ENCODE results near the gene TECPR1. TPM values are rescaled to one million over a fixed set of nuclear protein-coding genes. Genes with fewer than 3 reads are reported as not detected.

TECPR1 gene
- total RNA-seq, 1 donor from 2014 or later = 45.4 TPM

DNA sequence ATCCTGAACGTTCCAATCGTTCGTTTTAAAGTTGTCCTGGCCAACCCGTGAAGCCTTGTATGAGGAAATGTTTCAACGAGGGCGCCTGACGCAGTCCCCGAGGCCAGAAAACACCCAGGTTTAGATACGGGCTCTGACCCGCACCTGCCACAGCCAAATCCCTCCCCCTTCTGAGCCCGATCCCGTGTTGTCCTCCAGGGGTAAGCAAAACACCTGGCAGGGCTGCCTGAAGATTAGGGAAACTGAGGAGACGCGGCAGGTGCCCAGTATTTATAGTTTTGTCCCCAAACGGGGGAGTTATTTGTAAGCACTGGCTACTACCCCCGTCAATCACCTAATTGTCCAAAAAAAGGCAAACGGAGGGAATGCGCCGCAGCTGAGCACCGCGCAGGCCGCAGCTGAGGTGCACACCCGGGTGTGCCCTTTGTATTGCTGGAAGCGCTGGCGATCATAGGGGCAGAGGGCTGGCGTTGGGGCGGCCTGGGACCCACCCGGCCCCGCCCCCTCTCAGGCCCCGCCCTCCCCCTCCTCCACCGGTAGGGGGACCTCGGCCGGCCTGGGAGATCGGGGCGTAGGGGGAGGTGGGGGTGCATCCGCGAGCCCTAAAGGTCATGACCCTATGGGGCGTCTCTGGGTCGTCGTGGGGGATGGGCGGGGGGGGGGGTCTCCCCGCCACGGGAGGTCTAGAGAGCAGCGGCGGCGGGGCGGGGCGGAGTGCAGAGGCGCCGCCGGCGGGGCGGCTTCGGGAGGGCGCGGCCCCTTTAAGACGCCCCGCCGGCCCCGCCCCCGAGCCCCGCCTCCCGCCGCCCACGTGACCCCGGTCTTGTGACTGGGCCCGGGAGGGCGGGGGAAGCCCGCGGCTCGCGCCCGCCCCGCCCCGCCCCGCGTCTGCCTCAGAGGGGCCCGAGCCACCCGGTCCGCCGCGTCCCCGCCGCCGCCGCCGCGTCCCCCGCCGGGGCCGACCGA is 29.0 kb upstream of the TECPR1 start, which contains the start of gene BRI3:
TSS of gene BRI3 (plus strand) at position 896 of the 966 bp plus-strand sequence. CDS start 110 bp downstream, outside the sequence.
- Mint-ChIP-seq H3K9me3 (no peaks in the 10 kb centered on the region), H3K4me1 (ENCODE audit: low read depth) (peaks cover 13% of the 10 kb centered on the region), H3K36me3 (ENCODE audit: low read depth) (peaks cover 16% of the 10 kb centered on the region), H3K27ac (peak within 1 kb of the TSS; percentile 80), H3K4me3 (ENCODE audit: low read depth) (peak within 1 kb of the TSS; percentile 86), H3K27me3 (ENCODE audit: low read depth) (no peaks in the 10 kb centered on the region)
- intact Hi-C loops (cut with micrococcal nuclease) = loop anchor here (1.0 to 10.0 kb wide), 3 partner anchors 30 to 176 kb away; partner anchors contain the start of genes BAIAP2L1 and LMTK2
- peak; percentile 76 for DNase-seq (ENCODE audit: low spot score)

DNA sequence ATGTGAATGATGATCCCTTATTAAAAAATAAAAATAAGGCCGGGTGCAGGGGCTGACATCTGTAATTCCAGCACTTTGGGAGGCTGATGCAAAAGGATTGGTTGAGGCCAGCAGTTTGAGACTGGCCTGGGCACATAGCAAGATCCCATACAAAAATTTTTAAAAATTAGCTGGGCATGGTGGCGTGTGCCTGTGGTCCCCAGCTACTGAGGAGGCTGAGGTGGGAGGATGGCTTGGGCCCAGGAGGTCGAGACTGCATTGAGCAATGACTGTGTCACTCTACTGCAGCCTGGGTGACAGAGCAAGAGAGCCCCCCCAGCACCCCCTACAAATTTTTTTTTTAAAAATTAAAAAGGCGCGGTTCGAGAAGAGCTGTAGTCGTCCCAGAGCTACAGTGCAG is 28.3 kb upstream of the TECPR1 start:
- DNase-seq (ENCODE audit: low spot score) = no peak
- H3K36me3 Mint-ChIP-seq (ENCODE audit: low read depth) = peaks cover 16% of the 10 kb centered on the region
- intact Hi-C loops (cut with micrococcal nuclease) = loop anchor here (5.0 to 10.0 kb wide), 2 partner anchors 122 to 175 kb away; partner anchors contain the start of genes BAIAP2L1 and LMTK2
- H3K27ac Mint-ChIP-seq = peak overlapping the region; percentile 80
- peaks cover 13% of the 10 kb centered on the region for H3K4me1 Mint-ChIP-seq (ENCODE audit: low read depth)
- H3K4me3 Mint-ChIP-seq (ENCODE audit: low read depth) = peak overlapping the region; percentile 78
- H3K27me3 Mint-ChIP-seq (ENCODE audit: low read depth) = no peaks in the 10 kb centered on the region
- H3K9me3 Mint-ChIP-seq = no peaks in the 10 kb centered on the region

GRCh38 chr7:98278936-98279335 is 26.9 kb upstream of the TECPR1 start:
- H3K4me1 Mint-ChIP-seq (ENCODE audit: low read depth) = peaks cover 10% of the 10 kb centered on the region
- no peak overlapping the region for H3K27ac Mint-ChIP-seq
- intact Hi-C loops (cut with micrococcal nuclease) = no loop called here
- H3K36me3 Mint-ChIP-seq (ENCODE audit: low read depth) = peaks cover 9% of the 10 kb centered on the region
- DNase-seq (ENCODE audit: low spot score) = no peak
- no peak overlapping the region for H3K4me3 Mint-ChIP-seq (ENCODE audit: low read depth)
- H3K9me3 Mint-ChIP-seq = no peaks in the 10 kb centered on the region
- H3K27me3 Mint-ChIP-seq (ENCODE audit: low read depth) = no peaks in the 10 kb centered on the region

- H3K27ac Mint-ChIP-seq = no peak overlapping the region
- peaks cover 10% of the 10 kb centered on the region for H3K4me1 Mint-ChIP-seq (ENCODE audit: low read depth)
- no peak for DNase-seq (ENCODE audit: low spot score)
- no peaks in the 10 kb centered on the region for H3K27me3 Mint-ChIP-seq (ENCODE audit: low read depth)
- intact Hi-C loops (cut with micrococcal nuclease) = no loop called here
- H3K4me3 Mint-ChIP-seq (ENCODE audit: low read depth) = no peak overlapping the region
- no peaks in the 10 kb centered on the region for H3K9me3 Mint-ChIP-seq
- H3K36me3 Mint-ChIP-seq (ENCODE audit: low read depth) = peaks cover 9% of the 10 kb centered on the region
Measured at GRCh38 chr7:98278408-98278807, 26.4 kb upstream of the TECPR1 start.

DNA sequence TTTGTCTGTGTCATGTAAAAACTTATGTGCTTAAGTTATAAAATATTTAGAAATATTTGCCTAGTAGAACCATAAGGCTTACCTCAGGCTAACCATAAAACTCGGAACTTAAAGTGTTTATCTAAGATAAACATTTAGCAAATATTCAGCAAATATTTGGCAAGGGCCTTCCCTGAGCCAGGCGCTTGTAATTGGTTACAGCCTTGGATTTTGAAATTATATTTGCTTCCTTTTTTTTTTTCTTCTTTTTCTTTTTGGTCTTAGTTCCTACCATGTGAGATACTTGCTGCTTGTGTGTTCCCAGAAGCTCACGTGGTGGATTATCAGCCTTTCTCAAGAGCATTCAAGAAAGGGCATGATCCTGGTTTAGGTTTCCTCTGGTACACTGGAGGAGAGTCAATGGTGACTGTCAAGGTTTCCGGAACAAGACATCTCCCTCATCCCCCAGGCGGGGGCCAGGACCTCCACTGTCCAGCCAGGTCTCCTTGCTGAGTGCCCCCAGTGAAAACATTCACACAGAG is 24.3 kb upstream of the TECPR1 start:
- Mint-ChIP-seq H3K4me1 (ENCODE audit: low read depth) (no peaks in the 10 kb centered on the region), H3K27me3 (ENCODE audit: low read depth) (no peaks in the 10 kb centered on the region), H3K4me3 (ENCODE audit: low read depth) (no peak overlapping the region), H3K36me3 (ENCODE audit: low read depth) (no peaks in the 10 kb centered on the region), H3K9me3 (no peaks in the 10 kb centered on the region), H3K27ac (no peak overlapping the region)
- intact Hi-C loops (cut with micrococcal nuclease) = no loop called here
- no peak for DNase-seq (ENCODE audit: low spot score)

- peaks cover 11% of the 10 kb centered on the region for H3K36me3 Mint-ChIP-seq (ENCODE audit: low read depth)
- H3K4me3 Mint-ChIP-seq (ENCODE audit: low read depth) = no peak overlapping the region
- no peak for DNase-seq (ENCODE audit: low spot score)
- no peaks in the 10 kb centered on the region for H3K9me3 Mint-ChIP-seq
- H3K27ac Mint-ChIP-seq = no peak overlapping the region
- H3K4me1 Mint-ChIP-seq (ENCODE audit: low read depth) = peaks cover 9% of the 10 kb centered on the region
- intact Hi-C loops (cut with micrococcal nuclease) = no loop called here
- no peaks in the 10 kb centered on the region for H3K27me3 Mint-ChIP-seq (ENCODE audit: low read depth)
Measured at GRCh38 chr7:98267303-98267702, 15.3 kb upstream of the TECPR1 start.

GRCh38 chr7:98266840-98267239 is 14.8 kb upstream of the TECPR1 start:
- Mint-ChIP-seq H3K4me1 (ENCODE audit: low read depth) (peaks cover 9% of the 10 kb centered on the region), H3K36me3 (ENCODE audit: low read depth) (peaks cover 16% of the 10 kb centered on the region), H3K27me3 (ENCODE audit: low read depth) (no peaks in the 10 kb centered on the region), H3K9me3 (no peaks in the 10 kb centered on the region), H3K27ac (no peak overlapping the region), H3K4me3 (ENCODE audit: low read depth) (no peak overlapping the region)
- intact Hi-C loops (cut with micrococcal nuclease) = no loop called here
- no peak for DNase-seq (ENCODE audit: low spot score)

DNA sequence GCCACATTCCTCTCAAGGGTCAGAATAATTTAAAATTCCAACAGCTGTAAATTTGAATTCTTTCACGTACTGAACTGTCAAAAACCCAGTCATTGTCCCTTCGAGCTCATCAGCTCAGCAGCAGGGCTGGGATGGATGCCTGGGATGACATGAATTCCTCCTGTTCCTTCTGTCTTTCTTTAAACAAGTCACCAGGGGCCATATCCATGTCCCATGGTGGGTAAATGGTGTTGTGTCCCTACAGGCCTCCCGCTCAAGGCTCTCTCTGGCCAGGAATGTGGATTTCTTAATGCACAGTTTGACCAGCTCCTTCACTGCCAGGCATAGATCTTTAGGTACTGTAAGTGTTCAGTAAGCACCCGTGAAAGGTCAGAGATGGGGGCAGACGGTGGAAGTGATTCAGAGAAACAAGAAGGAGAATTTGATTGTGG is 13.8 kb upstream of the TECPR1 start:
- Mint-ChIP-seq H3K27me3 (ENCODE audit: low read depth) (no peaks in the 10 kb centered on the region), H3K4me1 (ENCODE audit: low read depth) (peaks cover 9% of the 10 kb centered on the region), H3K36me3 (ENCODE audit: low read depth) (peaks cover 25% of the 10 kb centered on the region), H3K27ac (peak overlapping the region; percentile 47), H3K4me3 (ENCODE audit: low read depth) (no peak overlapping the region), H3K9me3 (no peaks in the 10 kb centered on the region)
- DNase-seq (ENCODE audit: low spot score) = no peak
- intact Hi-C loops (cut with micrococcal nuclease) = no loop called here

- Mint-ChIP-seq H3K4me3 (ENCODE audit: low read depth) (no peak overlapping the region), H3K27me3 (ENCODE audit: low read depth) (no peaks in the 10 kb centered on the region), H3K4me1 (ENCODE audit: low read depth) (peaks cover 25% of the 10 kb centered on the region), H3K9me3 (no peaks in the 10 kb centered on the region), H3K36me3 (ENCODE audit: low read depth) (peaks cover 47% of the 10 kb centered on the region), H3K27ac (no peak overlapping the region)
- intact Hi-C loops (cut with micrococcal nuclease) = no loop called here
- no peak for DNase-seq (ENCODE audit: low spot score)
Measured at GRCh38 chr7:98257701-98258100, 5.7 kb upstream of the TECPR1 start.

GRCh38 chr7:98256431-98256830 is 4.4 kb upstream of the TECPR1 start:
- Mint-ChIP-seq H3K27ac (no peak overlapping the region), H3K27me3 (ENCODE audit: low read depth) (no peaks in the 10 kb centered on the region), H3K4me3 (ENCODE audit: low read depth) (no peak overlapping the region), H3K4me1 (ENCODE audit: low read depth) (peaks cover 26% of the 10 kb centered on the region), H3K36me3 (ENCODE audit: low read depth) (peaks cover 36% of the 10 kb centered on the region), H3K9me3 (no peaks in the 10 kb centered on the region)
- intact Hi-C loops (cut with micrococcal nuclease) = no loop called here
- DNase-seq (ENCODE audit: low spot score) = no peak

- Mint-ChIP-seq H3K36me3 (ENCODE audit: low read depth) (peaks cover 33% of the 10 kb centered on the region), H3K27ac (peak overlapping the region; percentile 89), H3K4me1 (ENCODE audit: low read depth) (peaks cover 32% of the 10 kb centered on the region), H3K27me3 (ENCODE audit: low read depth) (no peaks in the 10 kb centered on the region), H3K4me3 (ENCODE audit: low read depth) (peak overlapping the region; percentile 18), H3K9me3 (no peaks in the 10 kb centered on the region)
- intact Hi-C loops (cut with micrococcal nuclease) = loop anchor here (5.0 kb wide), 2 partner anchors 148 to 283 kb away; partner anchors contain the start of gene LMTK2
- DNase-seq (ENCODE audit: low spot score) = peak; percentile 32
Measured at GRCh38 chr7:98254951-98255610, 3.0 kb upstream of the TECPR1 start.

GRCh38 chr7:98254516-98254915 is 2.5 kb upstream of the TECPR1 start:
- Mint-ChIP-seq H3K4me1 (ENCODE audit: low read depth) (peaks cover 37% of the 10 kb centered on the region), H3K4me3 (ENCODE audit: low read depth) (no peak overlapping the region), H3K9me3 (no peaks in the 10 kb centered on the region), H3K27ac (peak overlapping the region; percentile 89), H3K27me3 (ENCODE audit: low read depth) (no peaks in the 10 kb centered on the region), H3K36me3 (ENCODE audit: low read depth) (peaks cover 39% of the 10 kb centered on the region)
- DNase-seq (ENCODE audit: low spot score) = no peak
- intact Hi-C loops (cut with micrococcal nuclease) = loop anchor here (5.0 kb wide), 2 partner anchors 147 to 282 kb away; partner anchors contain the start of gene LMTK2

Data from activated T-helper 2 cell treated with anti-CD3 and anti-CD28 coated beads, Interferon-gamma antibody, Interleukin-2, Interleukin-4, amounts not matched to agents 10 μg/mL and 5 μg/mL and 100 μg/mL, durations not matched to agents 14 hours and 24 hours and 36 hours (primary cell).